Naive thymus-derived CD4-positive, alpha-beta T cell (primary cell): ENCODE results near the gene BTG4. TPM values are rescaled to one million over a fixed set of nuclear protein-coding genes. Genes with fewer than 3 reads are reported as not detected.
A peak's percentile ranks its signal among the peaks of the same experiment; 100 is the strongest.

Source experiments
- ATAC-seq: fragments of 150-1000 bp; cut with Tn5 transposase; 2 replicates; pipeline ENCODE4 v1.10.0; 2021; ENCODE audit warnings: mild to moderate bottlenecking, moderate library complexity
- CTCF ChIA-PET: fragments of 350-600 bp; sonication (Branson Sonifier 250); formaldehyde crosslinking; loops from one replicate; lab custom pipeline; 2021; ENCODE audit warnings: antibody characterized with exemption; lab: Charles Lee
- POLR2A ChIA-PET: fragments of 350-600 bp; sonication (Branson Sonifier 250); formaldehyde crosslinking; loops from one replicate; lab custom pipeline; 2021; ENCODE audit warnings: antibody characterized with exemption, inconsistent platforms; lab: Charles Lee
- DNase-seq, 9 donors: peaks; one replicate each; pipeline versions ENCODE4 v3.0.0 to v3.0.0-alpha.2; 2020 to 2022; ENCODE audit warnings: mixed read lengths in 1 of 9
- H3K27ac ChIP-seq: one replicate; pipeline ENCODE4 v1.7.0; 2013; ENCODE audit warnings: mild to moderate bottlenecking, low read depth, low read length, moderate library complexity
- H3K27me3 ChIP-seq, 2 donors: one replicate each; pipeline ENCODE4 v1.7.0; 2013; ENCODE audit warnings: low read length in 2 of 2, mild to moderate bottlenecking in 2 of 2, moderate library complexity in 2 of 2; ENCODE audit not compliant: control insufficient read depth in 2 of 2, insufficient read depth in 2 of 2
- H3K36me3 ChIP-seq, 3 experiments: 1 replicate in 2 of 3; 2 replicates in 1 of 3; pipeline ENCODE4 v1.7.0; 2013; ENCODE audit warnings: low read length in 3 of 3, mild to moderate bottlenecking in 3 of 3, moderate library complexity in 1 of 3; ENCODE audit not compliant: insufficient read depth in 3 of 3, control insufficient read depth in 2 of 3
- H3K4me1 ChIP-seq, 2 donors: one replicate each; pipeline ENCODE4 v1.7.0; 2013; ENCODE audit warnings: low read length in 2 of 2, mild to moderate bottlenecking in 2 of 2, moderate library complexity in 1 of 2; ENCODE audit not compliant: control insufficient read depth in 2 of 2, insufficient read depth in 2 of 2
- H3K4me3 ChIP-seq: 2 replicates; pipeline ENCODE4 v1.7.0; 2013; ENCODE audit warnings: mild to moderate bottlenecking, low read length
- H3K9me3 ChIP-seq, 3 experiments: 1 replicate in 2 of 3; 2 replicates in 1 of 3; pipeline ENCODE4 v1.7.0; 2013; ENCODE audit warnings: low read length in 3 of 3; ENCODE audit not compliant: control insufficient read depth in 2 of 3
- H3K27ac Mint-ChIP-seq, 9 donors: one replicate each; pipeline ENCODE4 v1.8.0; 2020 to 2022; ENCODE audit warnings: mixed read lengths in 9 of 9, mild to moderate bottlenecking in 8 of 9, moderate library complexity in 5 of 9, inconsistent platforms in 2 of 9
- H3K27me3 Mint-ChIP-seq, 5 donors: one replicate each; pipeline ENCODE4 v1.8.0; 2021 to 2022; ENCODE audit warnings: mixed read lengths in 5 of 5, mild to moderate bottlenecking in 1 of 5
- H3K36me3 Mint-ChIP-seq, 5 donors: one replicate each; pipeline ENCODE4 v1.8.0; 2020 to 2022; ENCODE audit warnings: mixed read lengths in 5 of 5, mild to moderate bottlenecking in 3 of 5, inconsistent platforms in 1 of 5
- H3K4me1 Mint-ChIP-seq, 7 donors: one replicate each; pipeline ENCODE4 v1.8.0; 2020 to 2022; ENCODE audit warnings: mixed read lengths in 7 of 7, mild to moderate bottlenecking in 3 of 7, inconsistent platforms in 1 of 7
- H3K4me3 Mint-ChIP-seq, 10 donors: one replicate each; pipeline ENCODE4 v1.8.0; 2020 to 2022; ENCODE audit warnings: mild to moderate bottlenecking in 10 of 10, mixed read lengths in 10 of 10, moderate library complexity in 6 of 10, inconsistent platforms in 2 of 10
- H3K9me3 Mint-ChIP-seq, 11 donors: one replicate each; pipeline ENCODE4 v1.8.0; 2020 to 2022; ENCODE audit warnings: mixed read lengths in 11 of 11, mild to moderate bottlenecking in 4 of 11, inconsistent platforms in 1 of 11, moderate library complexity in 1 of 11
- intact Hi-C, 2 donors: fragments of 100-400 bp; cut with micrococcal nuclease; formaldehyde crosslinking; loops; one replicate each; pipeline ENCODE4 v1.15.1; 2023
- polyA plus RNA-seq, 2 donors: library from polyadenylated mRNA; unstranded; fragments of 300-500 nt; fragmentation: Illumina TruSeq; gene quantifications; one replicate each; pipeline ENCODE4 v1.2.3, GENCODE V29; 2021
- total RNA-seq, 6 experiments: library from RNA in 5 of 6; stranded (reverse) in 5 of 6; gene quantifications; 1 replicate in 5 of 6; 2 replicates in 1 of 6; pipeline ENCODE4 v1.2.3 and lab custom pipeline; 2021 to 2026

BTG4 gene
- total and polyA plus RNA-seq, 7 experiments from 2014 or later, result not detected

- Histone ChIP-seq H3K27me3 (peaks cover 3 to 4% of the 10 kb centered on the region in 2 donors), H3K4me3 (peak overlapping the region; percentile 26), H3K9me3 (no peaks in the 10 kb centered on the region), H3K4me1 (peaks cover 4 to 20% of the 10 kb centered on the region in 2 donors), H3K27ac (no peak overlapping the region), H3K36me3 (no peaks in the 10 kb centered on the region)
- Mint-ChIP-seq H3K4me1 (peaks cover 14 to 38% (median 30%) of the 10 kb centered on the region in 7 donors), H3K36me3 (peaks cover 0 to 3% (median 0%) of the 10 kb centered on the region in 5 donors), H3K4me3 (peak overlapping the region; percentile 40 to 84 (median 68)), H3K9me3 (peaks cover 0 to 4% (median 0%) of the 10 kb centered on the region in 11 donors), H3K27me3 (peaks cover 48 to 82% (median 66%) of the 10 kb centered on the region in 5 donors), H3K27ac (peak overlapping the region in 7 of 9 donors; percentile 1 to 85 (median 54))
- peak in 6 of 9 donors; percentile 13 to 51 (median 24) for DNase-seq
- ChIA-PET CTCF (no interaction called here), POLR2A (no interaction called here)
- intact Hi-C loops, result loop anchor here (1.0 to 2.0 kb wide), 3 partner anchors 8 to 85 kb away; partner anchors contain the start of gene BTG4 (in 1 of the 2)
- peak; percentile 64 for ATAC-seq
These were observed 27.4 kb upstream of the BTG4 start for GRCh38 chr11:111539426-111540113.

DNA sequence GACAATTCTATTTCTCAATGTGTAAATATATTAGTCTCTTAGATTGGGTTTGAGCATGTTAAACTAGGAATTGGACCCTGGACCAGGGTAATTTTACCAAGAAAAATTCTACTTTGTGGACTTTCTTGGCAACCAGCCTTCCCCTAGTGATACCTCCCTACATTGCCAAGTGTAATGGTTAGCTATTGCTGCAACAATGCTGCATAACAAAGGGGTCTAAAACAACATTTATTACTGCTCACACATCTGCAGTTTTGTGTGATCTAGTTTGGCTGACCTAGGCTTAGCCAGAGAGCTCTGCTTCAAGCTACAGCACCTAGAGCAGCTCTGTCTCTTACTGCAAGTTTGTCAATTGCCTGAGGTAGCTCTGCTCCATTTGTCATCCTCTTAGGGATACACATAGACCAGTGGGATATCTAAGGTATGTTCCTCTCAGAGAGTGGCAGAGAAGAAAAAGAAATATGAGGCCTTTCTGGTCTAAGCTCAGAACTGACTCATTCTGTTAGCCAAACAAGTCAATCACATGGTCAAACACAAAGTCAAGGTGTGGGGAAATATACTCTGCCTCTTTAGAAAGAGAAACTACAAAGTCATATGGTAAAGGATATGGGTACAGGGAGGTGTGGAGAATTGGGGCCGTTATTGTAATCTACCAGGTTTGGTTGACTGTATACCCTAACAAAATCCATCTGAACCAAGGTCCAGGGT lies 26.4 kb upstream of the BTG4 start:
- Histone ChIP-seq H3K27ac (no peak overlapping the region), H3K4me1 (peaks cover 4 to 20% of the 10 kb centered on the region in 2 donors), H3K36me3 (no peaks in the 10 kb centered on the region), H3K9me3 (no peaks in the 10 kb centered on the region), H3K4me3 (no peak overlapping the region), H3K27me3 (peaks cover 3 to 4% of the 10 kb centered on the region in 2 donors)
- ChIA-PET CTCF (no interaction called here), POLR2A (no interaction called here)
- Mint-ChIP-seq H3K36me3 (peaks cover 0 to 3% (median 0%) of the 10 kb centered on the region in 5 donors), H3K4me3 (peak overlapping the region in 6 of 10 donors; percentile 4 to 77 (median 48)), H3K9me3 (peaks cover 0 to 4% (median 0%) of the 10 kb centered on the region in 11 donors), H3K4me1 (peaks cover 14 to 38% (median 30%) of the 10 kb centered on the region in 7 donors), H3K27ac (peak overlapping the region in 2 of 9 donors; percentile 55 to 85), H3K27me3 (peaks cover 41 to 81% (median 57%) of the 10 kb centered on the region in 5 donors)
- intact Hi-C loops, result loop anchor here in 1 of 2 donors (1.0 kb wide), 2 partner anchors 7 to 84 kb away; no protein-coding TSS in a partner anchor
- DNase-seq (no peak), ATAC-seq (no peak)

- peaks cover 37 to 72% (median 49%) of the 10 kb centered on the region in 5 donors for H3K27me3 Mint-ChIP-seq
- H3K36me3 Mint-ChIP-seq, result peaks cover 0 to 3% (median 0%) of the 10 kb centered on the region in 5 donors
- ATAC-seq (no peak), DNase-seq (no peak)
- H3K9me3 ChIP-seq, result no peaks in the 10 kb centered on the region
- no peak overlapping the region for H3K27ac Mint-ChIP-seq
- no peaks in the 10 kb centered on the region for H3K36me3 ChIP-seq
- no peak overlapping the region for H3K4me3 Mint-ChIP-seq
- no peak overlapping the region for H3K4me3 ChIP-seq
- intact Hi-C loops, result no loop called here
- ChIA-PET POLR2A (no interaction called here), CTCF (no interaction called here)
- H3K9me3 Mint-ChIP-seq, result peaks cover 0 to 4% (median 0%) of the 10 kb centered on the region in 11 donors
- H3K4me1 Mint-ChIP-seq, result peaks cover 11 to 37% (median 26%) of the 10 kb centered on the region in 7 donors
- peaks cover 3 to 4% of the 10 kb centered on the region in 2 donors for H3K27me3 ChIP-seq
- H3K4me1 ChIP-seq, result peaks cover 4 to 20% of the 10 kb centered on the region in 2 donors
- no peak overlapping the region for H3K27ac ChIP-seq
These were observed 25.2 kb upstream of the BTG4 start for GRCh38 chr11:111537336-111537860.

DNA sequence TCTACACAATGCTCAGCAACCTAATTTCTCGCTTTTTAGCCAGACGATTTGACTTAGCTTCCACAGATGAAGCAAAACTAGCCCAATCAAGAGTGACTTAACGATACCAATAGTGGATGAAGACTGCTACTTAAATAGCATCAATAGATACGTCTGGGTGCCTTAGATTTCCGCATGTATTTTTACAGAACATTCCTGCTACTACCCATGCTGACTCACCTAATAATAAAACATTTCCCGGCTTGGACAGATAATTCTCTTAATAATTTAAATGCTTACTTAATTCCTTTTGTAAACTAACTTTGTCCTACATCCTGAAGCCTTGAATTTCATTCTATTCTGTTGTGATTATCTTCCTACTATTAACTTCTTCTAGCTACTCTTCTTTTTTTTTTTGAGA lies 23.1 kb upstream of the BTG4 start:
- Histone ChIP-seq H3K9me3 (no peaks in the 10 kb centered on the region), H3K36me3 (no peaks in the 10 kb centered on the region), H3K4me3 (no peak overlapping the region), H3K4me1 (peaks cover 0 to 5% of the 10 kb centered on the region in 2 donors), H3K27ac (no peak overlapping the region), H3K27me3 (no peaks in the 10 kb centered on the region)
- Mint-ChIP-seq H3K4me3 (no peak overlapping the region), H3K9me3 (peaks cover 0 to 4% (median 0%) of the 10 kb centered on the region in 11 donors), H3K36me3 (peaks cover 0 to 3% (median 0%) of the 10 kb centered on the region in 5 donors), H3K27ac (no peak overlapping the region), H3K27me3 (peaks cover 31 to 67% (median 39%) of the 10 kb centered on the region in 5 donors), H3K4me1 (peaks cover 1 to 36% (median 14%) of the 10 kb centered on the region in 7 donors)
- CTCF ChIA-PET, result interaction anchor here (0.6 kb wide), 1 partner anchor 31 kb away, joined by 4 read pairs; no protein-coding TSS in a partner anchor
- no peak for ATAC-seq
- no peak for DNase-seq
- intact Hi-C loops, result no loop called here
- POLR2A ChIA-PET, result interaction anchor here (0.7 kb wide), 1 partner anchor 17 kb away, joined by 3 read pairs; no protein-coding TSS in a partner anchor

DNA sequence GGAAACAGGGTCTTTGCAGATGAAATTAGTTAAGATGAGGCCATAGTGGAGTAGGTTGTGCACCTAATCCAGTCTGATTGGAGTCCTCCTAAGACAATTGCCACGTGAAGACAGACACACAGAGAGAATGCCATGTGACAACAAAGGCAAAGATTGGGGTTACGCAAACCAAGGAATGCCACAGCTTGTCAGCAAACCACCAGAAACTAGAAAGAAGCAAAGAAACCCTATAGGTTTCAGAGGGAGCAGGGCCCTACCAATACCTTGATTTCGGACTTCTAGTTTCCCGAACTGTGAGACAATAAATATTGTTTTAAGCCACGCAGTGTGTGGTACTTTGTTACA lies 20.2 kb upstream of the BTG4 start:
- peaks cover 7 to 35% (median 13%) of the 10 kb centered on the region in 7 donors for H3K4me1 Mint-ChIP-seq
- H3K9me3 Mint-ChIP-seq, result no peaks in the 10 kb centered on the region
- intact Hi-C loops, result no loop called here
- ChIA-PET CTCF (no interaction called here), POLR2A (no interaction called here)
- peaks cover 0 to 6% of the 10 kb centered on the region in 2 donors for H3K4me1 ChIP-seq
- H3K4me3 Mint-ChIP-seq, result peak overlapping the region in 1 of 10 donors; percentile 8
- no peaks in the 10 kb centered on the region for H3K36me3 Mint-ChIP-seq
- no peak overlapping the region for H3K4me3 ChIP-seq
- peaks cover 13 to 40% (median 18%) of the 10 kb centered on the region in 5 donors for H3K27me3 Mint-ChIP-seq
- DNase-seq (no peak), ATAC-seq (no peak)
- H3K9me3 ChIP-seq, result no peaks in the 10 kb centered on the region
- no peak overlapping the region for H3K27ac ChIP-seq
- H3K36me3 ChIP-seq, result no peaks in the 10 kb centered on the region
- H3K27ac Mint-ChIP-seq, result peak overlapping the region in 1 of 9 donors; percentile 70
- H3K27me3 ChIP-seq, result no peaks in the 10 kb centered on the region

- peak in 2 of 9 donors; percentile 27 to 62 for DNase-seq
- H3K36me3 ChIP-seq, result no peaks in the 10 kb centered on the region
- peak overlapping the region in 1 of 10 donors; percentile 8 for H3K4me3 Mint-ChIP-seq
These were observed 19.6 kb upstream of the BTG4 start for GRCh38 chr11:111531687-111532364.

More at GRCh38 chr11:111531687-111532364, 19.6 kb upstream of the BTG4 start:
- Mint-ChIP-seq H3K27ac (peak overlapping the region in 2 of 9 donors; percentile 1 to 70), H3K36me3 (no peaks in the 10 kb centered on the region), H3K9me3 (no peaks in the 10 kb centered on the region), H3K4me1 (peaks cover 7 to 35% (median 13%) of the 10 kb centered on the region in 7 donors), H3K27me3 (peaks cover 9 to 34% (median 13%) of the 10 kb centered on the region in 5 donors)
- no peak overlapping the region for H3K4me3 ChIP-seq
- H3K4me1 ChIP-seq, result peaks cover 0 to 6% of the 10 kb centered on the region in 2 donors
- ATAC-seq, result peak; percentile 85
- intact Hi-C loops, result loop anchor here in 1 of 2 donors (1.0 kb wide), 1 partner anchor 7 kb away; no protein-coding TSS in a partner anchor
- no peaks in the 10 kb centered on the region for H3K27me3 ChIP-seq
- POLR2A ChIA-PET, result no interaction called here
- no peaks in the 10 kb centered on the region for H3K9me3 ChIP-seq
- CTCF ChIA-PET, result no interaction called here
- no peak overlapping the region for H3K27ac ChIP-seq
